ENCODE data around the gene NFATC3. TPM values are rescaled to one million over a fixed set of nuclear protein-coding genes. Genes with fewer than 3 reads are reported as not detected.

The NFATC3 gene
- total and polyA plus RNA-seq, 4 donors = 9.7 to 21.2 (median 16.8) TPM

GRCh38 chr16:68126395-68126794 is 41.2 kb downstream of the NFATC3 start:
- Histone ChIP-seq H3K4me1 (ENCODE audit: control insufficient read depth in 4 of 4, insufficient read depth in 4 of 4, low read length in 3 of 4) (peaks cover 0 to 7% (median 0%) of the 10 kb centered on the region in 4 donors), H3K4me3 (ENCODE audit: low read depth in 1 of 3, low read length in 3 of 3) (no peak overlapping the region), H3K9me3 (ENCODE audit: control insufficient read depth in 4 of 4, low read length in 3 of 4) (no peaks in the 10 kb centered on the region), H3K9ac (ENCODE audit: low read depth in 1 of 2, low read length in 2 of 2) (no peak overlapping the region), H3K27me3 (ENCODE audit: control insufficient read depth in 4 of 4, insufficient read depth in 4 of 4, low read length in 3 of 4) (no peaks in the 10 kb centered on the region), H3K27ac (ENCODE audit: low read depth in 1 of 2, low read length in 2 of 2) (no peak overlapping the region), H3K36me3 (ENCODE audit: control insufficient read depth in 4 of 4, insufficient read depth in 3 of 4, low read depth in 1 of 4, low read length in 3 of 4) (peaks cover 0 to 5% (median 4%) of the 10 kb centered on the region in 4 donors)
- TF ChIP-seq FOXA2 (IDR thresholded peaks at IDR 0.05) (no peak), MAX (IDR thresholded peaks at IDR 0.05) (no peak), EGR1 (IDR thresholded peaks at IDR 0.05; ENCODE audit: low read depth in 2 of 2) (no peak), SP1 (IDR thresholded peaks at IDR 0.05) (no peak), YY1 (IDR thresholded peaks at IDR 0.05) (no peak), ATF3 (IDR thresholded peaks at IDR 0.05) (no peak), RXRA (IDR thresholded peaks at IDR 0.05) (no peak), JUND (IDR thresholded peaks at IDR 0.05) (no peak), HNF4A (conservative IDR thresholded peaks at IDR 0.05) (no peak), TAF1 (conservative IDR thresholded peaks at IDR 0.05) (no peak), FOXA1 (IDR thresholded peaks at IDR 0.05) (no peak), HNF4G (IDR thresholded peaks at IDR 0.05) (no peak), NR2F2 (IDR thresholded peaks at IDR 0.05) (no peak), ZBTB33 (IDR thresholded peaks at IDR 0.05) (no peak), RAD21 (IDR thresholded peaks at IDR 0.05) (no peak), CTCF (IDR thresholded peaks at IDR 0.05; ENCODE audit: low read depth, low read length, missing input control) (no peak)
- 93% methylated on average over 2 of the region's 2 CpGs for WGBS
- no peak for DNase-seq (ENCODE audit: low spot score)

GRCh38 chr16:68128577-68129305 is 43.6 kb downstream of the NFATC3 start:
- Histone ChIP-seq H3K36me3 (ENCODE audit: control insufficient read depth in 4 of 4, insufficient read depth in 3 of 4, low read depth in 1 of 4, low read length in 3 of 4) (peaks cover 0 to 5% (median 4%) of the 10 kb centered on the region in 4 donors), H3K4me3 (ENCODE audit: low read depth in 1 of 3, low read length in 3 of 3) (no peak overlapping the region), H3K4me1 (ENCODE audit: control insufficient read depth in 4 of 4, insufficient read depth in 4 of 4, low read length in 3 of 4) (peaks cover 0 to 7% (median 3%) of the 10 kb centered on the region in 4 donors), H3K9ac (ENCODE audit: low read depth in 1 of 2, low read length in 2 of 2) (no peak overlapping the region), H3K27ac (ENCODE audit: low read depth in 1 of 2, low read length in 2 of 2) (no peak overlapping the region), H3K27me3 (ENCODE audit: control insufficient read depth in 4 of 4, insufficient read depth in 4 of 4, low read length in 3 of 4) (no peaks in the 10 kb centered on the region), H3K9me3 (ENCODE audit: control insufficient read depth in 4 of 4, low read length in 3 of 4) (no peaks in the 10 kb centered on the region)
- 63% methylated on average over 6 of the region's 6 CpGs for WGBS
- no peak for DNase-seq (ENCODE audit: low spot score)
- TF ChIP-seq HNF4G (IDR thresholded peaks at IDR 0.05) (no peak), YY1 (IDR thresholded peaks at IDR 0.05) (no peak), RAD21 (IDR thresholded peaks at IDR 0.05) (no peak), ATF3 (IDR thresholded peaks at IDR 0.05) (no peak), REST (IDR thresholded peaks at IDR 0.05) (no peak), CTCF (IDR thresholded peaks at IDR 0.05; ENCODE audit: low read depth, low read length, missing input control) (no peak), EGR1 (IDR thresholded peaks at IDR 0.05; ENCODE audit: low read depth in 2 of 2) (no peak), ZBTB33 (IDR thresholded peaks at IDR 0.05) (no peak), TAF1 (conservative IDR thresholded peaks at IDR 0.05) (no peak), RXRA (IDR thresholded peaks at IDR 0.05) (no peak), NR2F2 (IDR thresholded peaks at IDR 0.05) (no peak), FOXA1 (IDR thresholded peaks at IDR 0.05) (no peak), SP1 (IDR thresholded peaks at IDR 0.05) (no peak)

Data from liver (tissue), 9 donors.